Activated CD4-positive, alpha-beta T cell treated with anti-CD3 and anti-CD28 coated beads for 4 hours (primary cell): Measurements from ENCODE around the gene NTSR1.

Source experiments
- DNase-seq, 2 donors: peaks; one replicate each; pipeline ENCODE4 v3.0.0-alpha.2; 2020

Gene NTSR1

DNA sequence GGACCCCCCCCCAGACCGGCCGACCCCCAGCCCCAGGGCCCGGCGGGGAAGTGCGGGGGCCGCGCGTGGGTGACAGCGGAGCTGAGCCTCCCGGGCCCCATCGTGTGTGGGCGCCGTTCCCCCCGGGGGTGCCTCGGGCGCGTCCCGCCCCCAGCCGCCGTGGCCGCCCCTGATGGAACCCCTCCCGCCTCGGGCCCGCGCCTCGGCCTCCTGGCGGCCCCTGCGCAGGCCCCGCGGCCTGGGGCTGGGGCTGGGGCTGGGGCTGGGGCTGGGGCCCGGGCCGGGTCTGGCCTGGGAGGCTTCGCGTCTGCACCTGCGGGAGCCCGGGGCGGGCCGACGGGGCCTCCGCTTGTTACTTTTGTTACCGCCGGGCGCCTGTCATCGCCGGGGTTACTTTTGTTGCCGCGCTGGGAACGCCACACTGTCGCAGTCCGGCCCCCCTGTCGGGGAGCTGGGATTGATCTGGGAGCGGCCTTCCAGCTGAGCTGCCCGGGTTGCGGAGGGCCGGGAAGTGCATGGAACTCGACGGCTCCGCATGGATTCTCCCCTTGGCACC is 96.6 kb downstream of the NTSR1 start:
- DNase-seq: peak; percentile 64 to 79

DNA sequence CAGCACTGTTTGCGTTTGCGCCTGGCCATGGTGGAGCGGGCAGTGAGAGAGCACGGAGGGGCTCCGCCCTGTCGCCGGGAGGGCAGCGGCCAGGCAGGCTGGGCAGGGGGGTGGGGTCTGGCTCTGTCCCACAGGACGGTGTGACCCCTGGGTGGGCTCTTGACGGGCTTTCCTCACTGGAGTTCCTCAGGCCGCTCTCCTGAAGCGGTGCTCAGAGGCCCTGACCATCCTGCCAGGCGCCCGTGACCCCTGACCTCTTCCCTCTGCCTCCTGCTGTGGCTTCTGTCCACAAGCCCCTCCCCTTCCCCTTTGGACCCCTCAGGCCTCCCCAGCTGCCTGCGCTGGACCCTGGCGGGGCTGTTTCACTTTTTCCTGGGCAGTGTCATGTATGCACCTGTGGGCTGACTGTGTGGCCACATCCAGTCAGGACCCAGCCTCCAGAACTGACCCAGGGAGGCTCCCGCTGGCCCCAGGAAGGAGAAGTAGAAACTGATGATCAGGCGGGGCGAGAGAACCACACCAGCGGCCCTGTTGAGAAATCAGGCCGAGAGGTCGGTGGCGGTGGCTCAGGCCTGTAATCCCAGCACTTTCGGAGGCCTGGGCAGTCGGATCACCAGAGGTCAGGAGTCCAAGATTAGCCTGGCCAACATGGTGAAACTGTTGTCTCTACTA is 97.2 kb downstream of the NTSR1 start:
- no peak for DNase-seq

DNA sequence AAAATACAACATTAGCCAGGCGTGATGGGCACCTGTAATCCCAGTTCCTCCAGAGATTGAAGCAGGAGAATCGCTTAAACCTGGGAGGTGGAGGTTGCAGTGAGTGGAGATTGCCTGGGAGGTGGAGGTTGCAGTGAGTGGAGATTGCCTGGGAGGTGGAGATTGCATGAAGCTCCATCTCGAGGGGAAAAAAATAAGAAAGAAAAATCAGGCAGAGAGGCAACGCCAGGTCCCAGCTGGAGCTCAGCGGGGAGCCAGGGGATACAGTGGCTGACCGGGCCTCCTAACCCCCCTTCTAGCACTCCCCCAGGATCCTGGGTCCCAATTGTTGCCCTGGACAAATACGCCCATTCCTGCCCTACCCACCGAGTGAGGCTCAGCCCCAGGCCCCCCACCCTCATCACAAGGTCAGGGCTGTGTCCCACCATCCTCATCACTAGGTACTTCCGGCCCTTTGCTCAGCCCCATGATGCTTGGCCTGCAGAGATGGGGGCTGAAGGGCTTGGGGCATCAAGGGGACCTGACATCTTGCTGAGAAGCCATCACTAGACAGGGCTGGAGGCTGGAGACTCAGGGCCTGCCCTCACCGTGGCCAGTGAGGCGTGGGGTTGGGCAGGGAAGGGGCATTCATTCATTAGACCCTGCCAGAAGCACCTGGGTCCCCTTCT is 97.9 kb downstream of the NTSR1 start:
- DNase-seq: no peak

DNA sequence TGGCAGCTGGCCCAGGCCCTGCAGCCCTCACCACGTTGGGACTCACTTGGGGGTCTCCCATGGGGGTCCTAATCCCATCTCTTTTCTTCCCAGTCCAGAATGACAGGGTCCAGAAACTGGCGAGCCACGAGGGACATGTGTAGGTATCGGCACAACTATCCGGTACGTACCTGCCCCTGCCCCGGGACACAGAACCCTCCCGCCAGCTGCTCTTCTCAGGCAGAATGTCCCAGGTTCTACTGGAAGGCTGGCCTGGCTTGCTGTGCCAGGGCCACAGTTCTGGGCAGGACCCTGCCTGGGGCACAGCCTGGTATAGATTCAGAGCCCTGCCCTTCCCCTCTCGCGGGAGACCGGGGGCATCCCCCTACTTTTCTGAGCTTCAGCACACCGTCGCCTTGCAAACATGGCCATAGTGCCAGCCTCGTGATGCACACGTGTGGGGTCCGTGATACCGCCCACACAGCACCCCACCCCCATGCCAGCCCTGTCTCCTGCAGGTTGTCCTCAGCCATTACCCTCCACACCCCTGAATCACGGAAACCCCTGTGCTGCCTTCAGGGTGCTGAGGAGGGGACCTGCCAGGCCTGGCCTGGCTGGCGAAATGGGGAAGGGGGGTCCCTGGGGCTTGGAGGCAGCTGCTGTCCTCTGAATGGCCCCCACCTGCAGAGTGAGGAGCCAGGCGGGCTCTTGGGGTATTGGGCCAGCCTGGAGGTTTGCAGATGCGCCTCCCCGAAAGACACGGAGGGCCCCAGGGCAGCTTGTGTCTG is 99.0 kb downstream of the NTSR1 start:
- DNase-seq: no peak

DNA sequence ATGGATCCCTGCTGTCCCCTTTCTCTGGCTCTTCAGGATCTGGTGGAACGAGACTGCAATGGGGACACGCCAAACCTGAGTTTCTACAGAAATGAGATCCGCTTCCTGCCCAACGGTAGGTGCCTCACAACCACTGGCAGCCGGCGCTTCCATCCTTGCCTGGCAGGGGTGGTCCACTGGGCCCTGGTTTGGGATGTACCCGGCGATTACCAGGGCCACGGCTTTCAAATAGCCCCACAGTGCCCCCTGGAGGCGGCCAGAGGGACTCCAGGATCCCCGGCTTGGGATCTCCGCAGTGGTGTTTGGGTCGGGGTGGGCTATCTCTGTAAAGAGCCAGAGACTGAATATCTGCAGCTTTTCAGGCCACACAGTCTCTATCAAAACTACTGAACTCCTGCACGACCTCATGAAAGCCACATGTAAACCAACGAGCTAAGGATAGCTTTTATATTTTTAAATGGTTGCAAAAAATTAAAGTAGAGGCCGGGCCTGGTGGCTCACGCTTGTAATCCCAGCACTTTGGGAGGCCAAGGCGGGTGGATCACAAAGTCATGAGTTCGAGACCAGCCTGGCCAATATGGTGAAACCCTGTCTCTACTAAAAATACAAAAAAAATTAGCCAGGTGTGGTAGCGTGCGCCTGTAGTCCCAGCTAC is 99.7 kb downstream of the NTSR1 start:
- peak; percentile 71 to 73 for DNase-seq

DNA sequence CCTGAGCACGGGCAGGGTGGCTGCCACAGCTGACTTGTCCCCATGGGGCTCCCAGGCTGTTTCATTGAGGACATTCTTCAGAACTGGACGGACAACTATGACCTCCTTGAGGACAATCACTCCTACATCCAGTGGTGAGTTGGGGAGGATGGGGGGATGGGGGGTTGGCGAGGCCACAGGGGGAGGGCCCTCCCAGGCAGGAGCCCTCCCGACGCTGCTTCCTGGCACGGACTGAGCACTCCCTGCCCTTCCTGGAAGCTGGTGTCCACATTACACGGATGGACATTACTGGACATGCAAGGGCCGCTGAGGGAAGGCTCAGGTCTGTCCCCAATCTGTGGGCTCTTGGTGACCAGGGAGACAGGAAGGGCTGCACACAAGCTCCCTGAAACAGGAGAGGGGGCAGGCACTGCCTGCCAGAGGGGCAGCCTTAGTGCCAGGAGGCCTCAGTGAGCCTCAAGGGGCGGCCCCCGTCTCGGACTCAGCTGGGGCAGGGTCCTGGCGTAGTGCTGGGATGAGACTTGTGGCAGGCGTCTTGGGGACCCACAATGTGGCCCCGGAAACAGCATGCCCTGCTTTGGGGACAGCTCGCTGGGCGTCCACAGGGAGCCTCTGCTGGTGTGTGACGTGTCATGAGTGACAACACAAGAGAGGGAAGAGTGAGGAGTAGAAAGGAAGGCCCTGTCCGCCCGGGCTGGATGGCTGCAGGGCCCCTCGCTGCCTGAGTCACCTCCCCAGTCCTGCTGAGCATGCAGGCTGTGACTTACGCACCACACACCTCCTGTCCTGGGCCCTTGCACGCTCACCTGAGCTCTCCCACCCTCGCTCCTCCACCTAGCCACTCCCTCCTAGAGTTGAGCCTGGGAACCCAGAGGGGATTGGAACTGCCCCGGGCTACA is 101.1 kb downstream of the NTSR1 start:
- no peak for DNase-seq

DNA sequence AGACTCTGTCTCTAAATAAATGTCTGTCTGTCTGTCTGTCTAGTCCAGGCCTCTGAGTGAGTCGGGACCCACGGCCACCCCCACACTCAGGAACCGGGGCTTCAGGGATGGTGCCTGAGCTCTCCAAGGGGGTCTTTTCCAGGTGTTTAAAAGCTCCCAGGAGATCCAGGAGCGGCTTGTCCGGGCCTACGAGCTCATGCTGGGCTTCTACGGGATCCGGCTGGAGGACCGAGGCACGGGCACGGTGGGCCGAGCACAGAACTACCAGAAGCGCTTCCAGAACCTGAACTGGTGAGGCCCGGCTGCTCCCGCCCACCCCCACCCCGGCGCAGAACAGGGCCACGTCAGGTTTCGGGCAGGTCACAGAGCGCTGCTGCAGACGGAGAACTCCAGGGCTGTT is 102.7 kb downstream of the NTSR1 start:
- no peak for DNase-seq

DNA sequence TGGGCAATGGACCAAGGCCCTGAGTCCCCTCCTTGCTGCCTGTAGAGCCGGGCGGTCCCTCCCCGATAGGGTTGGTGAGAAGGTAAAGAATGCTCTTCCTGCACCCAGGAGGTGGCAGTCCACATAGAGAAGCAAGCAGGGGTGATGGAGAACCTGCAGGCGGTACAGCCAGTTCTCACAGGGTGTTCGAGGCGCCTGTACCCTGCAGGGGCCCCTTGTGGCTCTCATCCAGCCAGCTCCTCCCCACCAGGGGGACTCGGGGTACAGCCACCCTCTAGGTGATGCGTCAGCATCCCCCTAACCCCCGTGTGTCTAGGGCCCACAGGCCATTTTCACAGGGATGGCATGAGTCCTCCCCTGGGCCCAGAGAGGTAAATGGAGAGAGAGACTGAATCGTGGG is 103.1 kb downstream of the NTSR1 start:
- DNase-seq: no peak
